ENCODE measurements around the gene SPEM2.

DNA sequence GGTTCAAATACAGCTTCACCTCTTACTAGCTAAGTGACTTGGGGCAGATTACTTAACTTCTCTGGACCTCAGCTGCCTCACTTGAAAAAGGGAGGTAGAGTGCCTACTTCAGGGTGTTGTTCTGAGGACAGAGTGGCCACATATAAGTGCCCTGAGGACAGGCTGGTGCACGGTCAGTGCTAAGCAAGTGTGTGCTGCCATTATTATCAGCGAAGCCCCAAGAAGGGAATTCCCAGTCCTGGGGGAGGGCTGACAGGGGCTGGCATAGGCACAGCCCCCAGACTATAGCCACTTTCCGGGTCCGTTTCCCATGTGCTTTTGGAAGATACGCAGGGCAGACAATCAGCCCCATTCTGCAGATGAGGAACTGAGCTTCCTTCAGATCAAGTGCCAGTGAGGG lies 51.5 kb downstream of the SPEM2 start:
- no peak for TF ChIP-seq CTCF (conservative IDR thresholded peaks at IDR 0.05)
- no peak for TF ChIP-seq ZFX (IDR thresholded peaks at IDR 0.05)

Data from C4-2B (cell line).